A673 (cell line): ENCODE data around the gene SLC38A4. TPM values are rescaled to one million over a fixed set of nuclear protein-coding genes. Genes with fewer than 3 reads are reported as not detected.

Experiments
- BruUV-seq: library from RNA; stranded (reverse); fragments of 400-500 nt; replicated peaks from 2 replicates; lab custom pipeline; 2021; lab: Mats Ljungman, UMichigan
- CTCF ChIA-PET: fragments of 300-600 bp; sonication (Branson Sonifier 250); formaldehyde crosslinking; loops from one replicate; lab custom pipeline; 2022; ENCODE audit warnings: antibody characterized with exemption; lab: Charles Lee
- POLR2A ChIA-PET: fragments of 300-600 bp; sonication (Branson Sonifier 250); formaldehyde crosslinking; loops from one replicate; lab custom pipeline; 2022; ENCODE audit warnings: antibody characterized with exemption; ENCODE audit not compliant: low non-redundant PET; lab: Charles Lee
- DNase-seq: peaks from one replicate; pipeline ENCODE4 v3.0.0-alpha.2; 2015; ENCODE audit warnings: low spot score
- H3K27ac ChIP-seq: fragments of 200-600 bp; sonication (generic); 2 replicates; pipeline ENCODE4 v1.5.1; 2016; ENCODE audit warnings: mixed run types, low read depth, mild to moderate bottlenecking, mixed read lengths, antibody characterized with exemption, low read length; ENCODE audit not compliant: poor library complexity, severe bottlenecking
- H3K27me3 ChIP-seq: fragments of 200-600 bp; sonication (generic); replicated peaks from 2 replicates; pipeline ENCODE4 v1.6.1; 2017; ENCODE audit warnings: mixed run types, low read depth, mild to moderate bottlenecking, mixed read lengths, antibody characterized with exemption, low read length; ENCODE audit not compliant: insufficient read depth, poor library complexity
- H3K36me3 ChIP-seq: fragments of 200-600 bp; sonication (generic); 2 replicates; pipeline ENCODE4 v1.6.1; 2016; ENCODE audit warnings: mixed run types, mild to moderate bottlenecking, mixed read lengths, antibody characterized with exemption, low read length; ENCODE audit not compliant: insufficient read depth, poor library complexity, severe bottlenecking
- H3K4me1 ChIP-seq: fragments of 200-600 bp; sonication (generic); 2 replicates; pipeline ENCODE4 v1.6.1; 2017; ENCODE audit warnings: mixed run types, mild to moderate bottlenecking, mixed read lengths, antibody characterized with exemption, low read length; ENCODE audit not compliant: insufficient read depth, poor library complexity, severe bottlenecking
- H3K4me3 ChIP-seq: fragments of 200-600 bp; sonication (generic); 2 replicates; pipeline ENCODE4 v1.5.1; 2016; ENCODE audit warnings: low read depth, mixed run types, mild to moderate bottlenecking, mixed read lengths, low read length; ENCODE audit not compliant: poor library complexity, severe bottlenecking
- H3K9me3 ChIP-seq: fragments of 200-600 bp; sonication (generic); 2 replicates; pipeline ENCODE4 v1.6.1; 2016; ENCODE audit warnings: mixed run types, low read depth, mild to moderate bottlenecking, mixed read lengths, antibody characterized with exemption, low read length; ENCODE audit not compliant: poor library complexity, severe bottlenecking
- EZH2 ChIP-seq: fragments of 200-600 bp; sonication (generic); IDR thresholded peaks from 2 replicates; pipeline ENCODE4 v1.6.1; 2017; ENCODE audit warnings: borderline replicate concordance, low read depth, mild to moderate bottlenecking, mixed read lengths, antibody characterized with exemption, low read length; ENCODE audit not compliant: poor library complexity, severe bottlenecking
- intact Hi-C: fragments of 100-400 bp; cut with micrococcal nuclease; formaldehyde crosslinking; loops from one replicate; pipeline ENCODE4 v1.10.0; 2022; ENCODE audit not compliant: unreplicated experiment
- total RNA-seq: library from RNA; stranded (reverse); gene quantifications from 2 replicates; pipeline ENCODE4 v1.2.3, GENCODE V29; 2021
- TF ChIP-seq, protein P1 (sequence below): fragments of 300-800, 200-600 bp; sonication (generic); conservative IDR thresholded peaks from 2 replicates; pipeline ENCODE4 v1.5.1; 2017; ENCODE audit warnings: low read depth, mild to moderate bottlenecking, antibody characterized with exemption, low read length, moderate library complexity, mixed read lengths

SLC38A4 gene
- total RNA-seq, 1 experiment from 2014 or later: 0.58 TPM

DNA sequence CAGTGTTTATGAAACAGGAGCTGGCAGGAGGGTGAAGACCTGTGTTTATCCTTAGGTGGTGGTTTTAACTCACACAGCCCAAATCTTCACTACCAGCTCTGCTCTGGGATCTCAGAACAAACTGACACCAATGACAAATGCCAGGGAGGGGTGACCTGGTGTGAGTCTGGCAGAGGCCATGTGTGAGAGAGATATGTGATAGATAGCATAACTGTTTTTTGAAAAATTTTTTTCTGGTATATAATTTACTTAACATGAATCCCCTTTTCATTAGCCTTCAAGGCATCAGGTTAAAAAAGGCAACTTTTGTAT, 51.5 kb downstream of the SLC38A4 start:
- intact Hi-C loops: no loop called here
- Histone ChIP-seq H3K9me3 (no peaks in the 10 kb centered on the region), H3K27ac (no peak overlapping the region), H3K4me3 (no peak overlapping the region), H3K27me3 (no peaks in the 10 kb centered on the region), H3K36me3 (no peaks in the 10 kb centered on the region), H3K4me1 (peaks cover 32% of the 10 kb centered on the region)
- ChIA-PET CTCF (no interaction called here), POLR2A (no interaction called here)
- TF ChIP-seq EZH2: no peak
- TF ChIP-seq, protein P1, sequence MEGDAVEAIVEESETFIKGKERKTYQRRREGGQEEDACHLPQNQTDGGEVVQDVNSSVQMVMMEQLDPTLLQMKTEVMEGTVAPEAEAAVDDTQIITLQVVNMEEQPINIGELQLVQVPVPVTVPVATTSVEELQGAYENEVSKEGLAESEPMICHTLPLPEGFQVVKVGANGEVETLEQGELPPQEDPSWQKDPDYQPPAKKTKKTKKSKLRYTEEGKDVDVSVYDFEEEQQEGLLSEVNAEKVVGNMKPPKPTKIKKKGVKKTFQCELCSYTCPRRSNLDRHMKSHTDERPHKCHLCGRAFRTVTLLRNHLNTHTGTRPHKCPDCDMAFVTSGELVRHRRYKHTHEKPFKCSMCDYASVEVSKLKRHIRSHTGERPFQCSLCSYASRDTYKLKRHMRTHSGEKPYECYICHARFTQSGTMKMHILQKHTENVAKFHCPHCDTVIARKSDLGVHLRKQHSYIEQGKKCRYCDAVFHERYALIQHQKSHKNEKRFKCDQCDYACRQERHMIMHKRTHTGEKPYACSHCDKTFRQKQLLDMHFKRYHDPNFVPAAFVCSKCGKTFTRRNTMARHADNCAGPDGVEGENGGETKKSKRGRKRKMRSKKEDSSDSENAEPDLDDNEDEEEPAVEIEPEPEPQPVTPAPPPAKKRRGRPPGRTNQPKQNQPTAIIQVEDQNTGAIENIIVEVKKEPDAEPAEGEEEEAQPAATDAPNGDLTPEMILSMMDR: no peak
- no peak for DNase-seq
- BruUV-seq: no TSS peak

DNA sequence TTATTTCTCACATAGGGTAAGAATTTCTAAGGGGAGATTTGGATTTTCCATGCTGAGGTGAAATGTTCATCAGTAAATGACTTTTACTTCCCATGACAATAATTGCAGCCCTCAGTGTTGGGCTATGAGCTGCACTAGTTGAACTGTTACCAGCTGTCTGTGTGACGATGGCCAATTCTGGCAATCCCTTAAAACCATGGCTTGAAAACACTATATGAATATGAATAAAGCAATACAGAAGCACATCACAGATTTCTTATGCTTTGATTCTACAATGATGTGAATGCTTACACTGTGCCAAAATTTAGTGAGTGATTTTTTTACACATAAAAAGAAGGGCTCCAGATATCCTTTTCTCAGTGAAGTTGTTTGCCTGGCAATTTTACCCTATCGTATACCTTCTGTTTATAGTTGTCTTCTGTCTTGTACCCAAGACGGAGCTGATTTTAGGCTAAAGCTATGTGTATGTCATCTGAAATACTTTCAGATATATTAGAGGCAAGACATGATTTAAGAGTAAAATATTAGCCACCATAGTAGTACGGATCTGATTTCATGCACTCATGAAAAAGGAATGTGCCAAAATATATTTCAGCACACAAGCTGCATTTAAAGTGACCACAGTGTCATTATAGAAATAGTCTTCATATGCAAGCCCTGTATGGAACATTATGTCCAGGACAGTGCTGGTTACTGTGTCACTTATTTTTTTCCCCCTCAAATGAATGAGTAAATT, 52.0 kb downstream of the SLC38A4 start:
- POLR2A ChIA-PET: no interaction called here
- intact Hi-C loops: no loop called here

DNA sequence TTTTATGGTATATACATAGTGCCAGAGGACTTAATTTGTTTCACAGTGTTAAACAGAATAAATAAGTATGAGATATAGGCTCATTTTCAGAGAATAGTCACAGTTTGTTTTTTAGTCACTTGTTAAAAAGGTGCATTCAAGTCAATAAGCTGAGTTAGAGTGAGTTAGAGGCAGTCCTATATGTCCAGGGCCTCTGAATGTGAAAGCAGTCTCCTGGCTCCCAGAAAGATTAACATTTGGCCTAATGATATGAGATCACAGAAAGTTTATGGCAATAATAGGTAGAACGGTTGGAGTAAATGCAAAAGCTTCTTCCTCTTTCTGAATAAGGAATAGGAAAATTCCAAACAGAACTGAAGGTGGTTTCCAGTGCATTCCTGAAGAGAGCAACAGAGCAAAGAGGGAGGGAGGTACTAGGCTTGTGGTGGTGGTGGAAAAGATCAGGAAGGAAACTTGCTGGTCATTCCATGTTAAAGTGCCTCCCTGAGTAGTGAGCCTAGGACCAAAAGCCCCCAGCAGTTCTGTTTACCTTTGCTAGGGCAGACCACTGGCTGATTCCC, 54.4 kb downstream of the SLC38A4 start:
- intact Hi-C loops: no loop called here
- ChIA-PET CTCF (no interaction called here), POLR2A (no interaction called here)
- no peaks in the 10 kb centered on the region for H3K36me3 ChIP-seq
- H3K4me3 ChIP-seq: no peak overlapping the region
- no peaks in the 10 kb centered on the region for H3K9me3 ChIP-seq
- H3K27ac ChIP-seq: peak overlapping the region; percentile 77
- peak; percentile 8 for DNase-seq
- no peaks in the 10 kb centered on the region for H3K27me3 ChIP-seq
- TF ChIP-seq, protein P1: no peak
- TF ChIP-seq EZH2: no peak
- H3K4me1 ChIP-seq: peaks cover 39% of the 10 kb centered on the region
- no TSS peak for BruUV-seq

More for the DNA sequence above, 52.0 kb downstream of the SLC38A4 start:
- Histone ChIP-seq H3K4me1 (peaks cover 32% of the 10 kb centered on the region), H3K27me3 (no peaks in the 10 kb centered on the region), H3K4me3 (no peak overlapping the region), H3K36me3 (no peaks in the 10 kb centered on the region), H3K9me3 (no peaks in the 10 kb centered on the region), H3K27ac (no peak overlapping the region)
- CTCF ChIA-PET: no interaction called here
- TF ChIP-seq, protein P1: no peak
- no peak for TF ChIP-seq EZH2
- no peak for DNase-seq
- no TSS peak for BruUV-seq
